Lung (tissue), 12 donors: ENCODE measurements around the gene TAPT1. TPM values are rescaled to one million over a fixed set of nuclear protein-coding genes. Genes with fewer than 3 reads are reported as not detected.

ENCODE experiments used
- ATAC-seq: fragments of 200-7000 bp; cut with Tn5 transposase; one replicate; pipeline ENCODE4 v1.9.1; 2020; ENCODE audit warnings: moderate number of reproducible peaks; ENCODE audit not compliant: insufficient read depth, low FRiP score
- DNase-seq, 3 donors: peaks; one replicate each; pipeline ENCODE4 v3.0.0-alpha.2; 2013 to 2017
- H3K27ac ChIP-seq, 2 donors: one replicate each; pipeline ENCODE4 v1.5.1; 2013; ENCODE audit warnings: mild to moderate bottlenecking in 2 of 2, moderate library complexity in 2 of 2, control low read depth in 1 of 2, inconsistent platforms in 1 of 2, low read depth in 1 of 2, low read length in 1 of 2
- H3K27me3 ChIP-seq, 3 donors: one replicate each; pipeline ENCODE4 v1.5.1; 2013; ENCODE audit warnings: low read length in 2 of 3; ENCODE audit not compliant: control insufficient read depth in 3 of 3, insufficient read depth in 3 of 3
- H3K36me3 ChIP-seq, 4 donors: one replicate each; pipeline ENCODE4 v1.5.1; 2013; ENCODE audit warnings: low read length in 4 of 4, mild to moderate bottlenecking in 1 of 4, moderate library complexity in 1 of 4; ENCODE audit not compliant: control insufficient read depth in 4 of 4, insufficient read depth in 4 of 4
- H3K4me1 ChIP-seq, 5 donors: one replicate each; pipeline ENCODE4 v1.5.1; 2013; ENCODE audit warnings: low read length in 5 of 5, mild to moderate bottlenecking in 2 of 5, moderate library complexity in 1 of 5; ENCODE audit not compliant: control insufficient read depth in 5 of 5, insufficient read depth in 5 of 5
- H3K4me3 ChIP-seq: one replicate; pipeline ENCODE4 v1.5.1; 2013; ENCODE audit warnings: mild to moderate bottlenecking, control low read depth, moderate library complexity
- H3K9ac ChIP-seq, 2 donors: one replicate each; pipeline ENCODE4 v1.5.1; 2013; ENCODE audit warnings: low read length in 2 of 2, control low read depth in 1 of 2; ENCODE audit not compliant: insufficient read depth in 1 of 2
- H3K9me3 ChIP-seq, 4 donors: one replicate each; pipeline ENCODE4 v1.5.1; 2013; ENCODE audit warnings: low read length in 3 of 4, mild to moderate bottlenecking in 1 of 4, moderate library complexity in 1 of 4; ENCODE audit not compliant: control insufficient read depth in 4 of 4, insufficient read depth in 3 of 4
- CTCF ChIP-seq: IDR thresholded peaks from 2 replicates; pipeline ENCODE4 v1.5.1; 2012; ENCODE audit warnings: mild to moderate bottlenecking; ENCODE audit errors: control extremely low read depth, extremely low read depth
- WGBS, 2 donors: extraction: QIAGEN DNeasy Blood & Tissue Kit; methylation state at CpG; one replicate each; pipeline ENCODE4 v1.1.7; 2013; 5-methylcytosine and 5-hydroxymethylcytosine counted together
- polyA plus RNA-seq, 2 donors: library from polyadenylated mRNA; stranded (reverse); fragments of 200-250 nt; gene quantifications; one replicate each; pipeline ENCODE4 v1.2.1, GENCODE V29; 2013
- total RNA-seq, 2 donors: library from RNA; depleted of rRNA in 1 of 2; stranded (reverse); fragments of >200 nt in 1 of 2; gene quantifications; one replicate each; pipeline ENCODE4 v1.2.1, GENCODE V29; 2014 to 2021
- donor health status: control.
- donor health status: control.
- donor health status: Bipolar disorder and iron deficiency.
- donor health status: healthy.
- donor health status: DM: yes; HTN: yes; CAD: no.

The TAPT1 gene
- total and polyA plus RNA-seq, 4 donors = 13.8 to 102 (median 30.2) TPM

- ATAC-seq (no peak), DNase-seq (no peak)
- Histone ChIP-seq H3K9ac (no peak overlapping the region), H3K27ac (no peak overlapping the region), H3K9me3 (peaks cover 0 to 3% (median 2%) of the 10 kb centered on the region in 4 donors), H3K27me3 (no peaks in the 10 kb centered on the region), H3K4me3 (no peak overlapping the region), H3K4me1 (peaks cover 0 to 6% (median 0%) of the 10 kb centered on the region in 5 donors), H3K36me3 (no peaks in the 10 kb centered on the region)
- TF ChIP-seq CTCF = no peak
- WGBS, 2 donors = 94 to 95% methylated on average over 4 of the region's 4 CpGs
These were observed 85.9 kb downstream of the TAPT1 start for GRCh38 chr4:16140231-16140878.

DNA sequence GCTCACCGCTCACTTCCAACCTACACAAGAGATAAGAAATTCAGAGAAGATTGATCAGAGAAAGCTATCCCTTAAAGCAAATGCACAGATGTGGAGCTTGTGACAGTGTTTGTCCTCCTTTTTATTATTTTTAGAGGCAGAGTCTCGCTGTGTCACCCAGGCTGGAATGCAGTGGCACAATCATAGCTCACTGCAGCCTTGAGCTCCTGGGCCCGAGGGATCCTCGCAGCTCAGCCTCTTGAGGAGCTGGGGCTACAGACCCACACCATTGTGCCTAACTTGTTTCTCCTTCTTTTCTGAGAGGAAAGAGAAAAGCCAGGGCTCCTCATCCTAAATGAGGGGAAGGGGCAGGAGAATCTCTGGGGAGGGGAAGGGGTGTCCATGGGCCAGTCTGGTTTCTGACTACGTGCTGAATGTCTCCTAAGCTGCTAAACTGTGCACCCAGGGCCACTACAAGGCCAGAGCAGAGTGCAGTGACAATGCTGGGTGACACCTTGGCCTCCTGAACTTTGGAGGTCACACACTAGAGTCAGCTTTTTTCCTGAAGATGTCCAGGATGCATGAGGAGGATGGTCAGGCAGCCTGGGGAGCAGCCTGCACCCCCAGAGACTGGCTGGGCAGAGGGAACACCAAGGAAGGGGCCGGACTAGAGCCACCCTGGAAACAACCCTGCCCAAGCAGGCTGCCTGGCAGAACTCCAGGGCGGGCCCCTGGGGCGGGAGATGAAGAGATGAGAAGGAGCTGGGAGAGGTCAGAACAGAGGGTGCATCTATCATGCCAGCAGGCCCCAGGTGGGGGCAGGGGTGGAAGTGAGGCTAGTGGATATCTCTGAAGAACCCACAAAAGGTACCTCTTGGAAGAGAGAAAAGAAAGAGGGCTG, 87.0 kb downstream of the TAPT1 start:
- Histone ChIP-seq H3K9me3 (peaks cover 0 to 3% (median 2%) of the 10 kb centered on the region in 4 donors), H3K27ac (no peak overlapping the region), H3K4me1 (peaks cover 0 to 6% (median 0%) of the 10 kb centered on the region in 5 donors), H3K36me3 (no peaks in the 10 kb centered on the region), H3K27me3 (no peaks in the 10 kb centered on the region), H3K9ac (no peak overlapping the region), H3K4me3 (no peak overlapping the region)
- ATAC-seq = no peak
- DNase-seq = no peak
- no peak for TF ChIP-seq CTCF
- 94 to 98% methylated on average over 8 of the region's 8 CpGs for WGBS, 2 donors

DNA sequence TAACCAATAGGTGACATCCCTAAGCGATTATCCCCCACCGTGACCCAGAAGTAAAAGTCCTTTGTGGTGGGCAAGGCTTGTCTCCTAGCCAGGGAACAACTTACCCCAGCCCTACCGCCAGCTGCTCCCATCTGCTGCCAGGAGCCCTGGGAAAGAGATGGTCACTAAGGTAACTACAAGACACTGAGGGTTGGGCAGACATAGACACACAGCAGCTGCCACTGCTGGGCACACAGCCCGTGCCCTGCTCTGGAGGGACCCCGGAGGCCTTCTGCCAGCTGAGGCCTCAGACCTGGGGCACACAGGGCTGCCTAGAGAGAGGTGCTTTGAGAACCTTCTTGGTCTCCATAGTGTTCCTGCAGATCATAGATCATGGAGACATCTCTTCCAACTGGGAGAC, 89.4 kb downstream of the TAPT1 start:
- TF ChIP-seq CTCF = no peak
- DNase-seq = no peak
- peaks cover 0 to 6% (median 0%) of the 10 kb centered on the region in 5 donors for H3K4me1 ChIP-seq
- H3K9ac ChIP-seq = no peak overlapping the region
- H3K27me3 ChIP-seq = no peaks in the 10 kb centered on the region
- no peak overlapping the region for H3K27ac ChIP-seq
- H3K9me3 ChIP-seq = peaks cover 0 to 2% (median 0%) of the 10 kb centered on the region in 4 donors
- H3K4me3 ChIP-seq = no peak overlapping the region
- WGBS, 2 donors = 91 to 93% methylated on average over 5 of the region's 5 CpGs
- no peak for ATAC-seq
- H3K36me3 ChIP-seq = no peaks in the 10 kb centered on the region
